Smooth muscle cell (in vitro differentiated cells): ENCODE measurements around the gene RBM43. TPM values are rescaled to one million over a fixed set of nuclear protein-coding genes. Genes with fewer than 3 reads are reported as not detected.

Experiments used
- DNase-seq: peaks from one replicate; lab custom pipeline; 2025; ENCODE audit not compliant: unreplicated experiment; lab: John Stamatoyannopoulos, UW
- H2AFZ ChIP-seq: fragments of 200-600 bp; sonication (generic); 2 replicates; pipeline ENCODE4 v1.6.0; 2016; ENCODE audit warnings: antibody characterized with exemption, low read depth, mild to moderate bottlenecking
- H3F3A ChIP-seq: fragments of 200-600 bp; sonication (generic); 2 replicates; pipeline ENCODE4 v1.6.0; 2017; ENCODE audit warnings: antibody characterized with exemption, low read depth
- H3K27ac ChIP-seq: fragments of 200-600 bp; sonication (generic); 2 replicates; pipeline ENCODE4 v1.5.1; 2016; ENCODE audit warnings: low read depth, mild to moderate bottlenecking
- H3K27me3 ChIP-seq: fragments of 200-600 bp; sonication (generic); 2 replicates; pipeline ENCODE4 v1.6.1; 2016; ENCODE audit warnings: low read depth, mild to moderate bottlenecking
- H3K36me3 ChIP-seq: fragments of 200-600 bp; sonication (generic); 2 replicates; pipeline ENCODE4 v1.5.1; 2016; ENCODE audit warnings: low read depth
- H3K4me1 ChIP-seq: fragments of 200-600 bp; sonication (generic); 2 replicates; pipeline ENCODE4 v1.5.1; 2016; ENCODE audit warnings: low read depth
- H3K4me2 ChIP-seq: fragments of 200-600 bp; sonication (generic); 2 replicates; pipeline ENCODE4 v1.6.0; 2016; ENCODE audit warnings: mild to moderate bottlenecking
- H3K4me3 ChIP-seq: fragments of 200-600 bp; sonication (generic); 2 replicates; pipeline ENCODE4 v1.5.1; 2016; ENCODE audit warnings: mild to moderate bottlenecking
- H3K79me2 ChIP-seq: fragments of 200-600 bp; sonication (generic); 2 replicates; pipeline ENCODE4 v1.6.0; 2016; ENCODE audit warnings: low read depth, mild to moderate bottlenecking
- H3K9ac ChIP-seq: fragments of 200-600 bp; sonication (generic); 2 replicates; pipeline ENCODE4 v1.6.0; 2016; ENCODE audit warnings: low read depth
- H3K9me3 ChIP-seq: fragments of 200-600 bp; sonication (generic); replicated peaks from 2 replicates; pipeline ENCODE4 v1.5.1; 2016; ENCODE audit warnings: low read depth
- H4K20me1 ChIP-seq: fragments of 200-600 bp; sonication (generic); 2 replicates; pipeline ENCODE4 v1.6.0; 2016; ENCODE audit warnings: low read depth
- CTCF ChIP-seq: fragments of 200-600 bp; sonication (generic); IDR thresholded peaks from 2 replicates; pipeline ENCODE4 v1.5.1; 2017; ENCODE audit warnings: borderline replicate concordance, mild to moderate bottlenecking, antibody characterized with exemption; ENCODE audit not compliant: insufficient read depth, poor library complexity, severe bottlenecking
- WGBS: methylation state at CpG from one replicate; pipeline ENCODE4 v1.1.7; 2016; ENCODE audit warnings: low lambda C conversion rate; 5-methylcytosine and 5-hydroxymethylcytosine counted together
- polyA plus RNA-seq: library from polyadenylated mRNA; unstranded; fragments of >200 nt; fragmentation: Nextera tagmentation; extraction: Ambion mirVana; gene quantifications from 2 replicates; pipeline ENCODE4 v1.2.1, GENCODE V29; 2016
- total RNA-seq: library from RNA; depleted of rRNA; stranded (reverse); fragments of >200 nt; gene quantifications from 2 replicates; pipeline ENCODE4 v1.2.3, GENCODE V29; 2014

RBM43 gene
- total and polyA plus RNA-seq, 2 experiments from 2014 or later: 0.47 to 4.2 TPM

DNA sequence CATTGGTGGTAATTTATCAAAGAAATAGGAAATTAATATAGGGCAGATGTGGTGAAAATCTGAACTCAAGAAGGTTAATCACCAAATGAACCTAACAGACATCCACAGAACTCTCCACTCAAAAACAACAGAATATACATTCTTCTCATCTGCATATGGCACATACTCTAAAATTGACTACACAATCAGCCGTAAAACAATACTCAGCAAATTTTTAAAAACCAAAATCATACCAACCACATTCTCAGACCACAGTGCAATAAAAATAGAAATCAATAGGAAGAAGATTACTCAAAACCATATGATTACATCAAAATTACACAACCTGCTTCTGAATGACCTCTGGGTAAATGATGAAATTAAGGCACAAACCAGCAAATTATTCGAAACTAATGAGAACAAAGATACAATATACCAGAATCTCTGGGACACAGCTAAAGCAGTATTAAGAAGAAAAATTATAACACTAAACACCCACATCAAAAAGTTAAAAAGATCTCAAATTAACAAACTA is 31.0 kb downstream of the RBM43 start:
- Histone ChIP-seq H3K4me1 (no peaks in the 10 kb centered on the region), H3K9ac (no peak overlapping the region), H2AFZ (no peak overlapping the region), H3K4me3 (no peak overlapping the region), H3K9me3 (peaks cover 6% of the 10 kb centered on the region), H3K27me3 (no peaks in the 10 kb centered on the region), H3K4me2 (no peak overlapping the region), H3K27ac (no peak overlapping the region), H3K79me2 (no peaks in the 10 kb centered on the region), H3F3A (no peaks in the 10 kb centered on the region), H3K36me3 (no peaks in the 10 kb centered on the region), H4K20me1 (no peaks in the 10 kb centered on the region)
- TF ChIP-seq CTCF: no peak
- WGBS: 95% methylated on average over 2 of the region's 2 CpGs
- DNase-seq: no peak

- H3K36me3 ChIP-seq: no peaks in the 10 kb centered on the region
- DNase-seq: no peak
- no peak overlapping the region for H3K27ac ChIP-seq
- no peaks in the 10 kb centered on the region for H3K27me3 ChIP-seq
- H4K20me1 ChIP-seq: no peaks in the 10 kb centered on the region
- H3K4me3 ChIP-seq: no peak overlapping the region
- no peak overlapping the region for H3K4me2 ChIP-seq
- H3F3A ChIP-seq: no peaks in the 10 kb centered on the region
- TF ChIP-seq CTCF: no peak
- no peak overlapping the region for H3K9ac ChIP-seq
- H3K79me2 ChIP-seq: no peaks in the 10 kb centered on the region
- H3K4me1 ChIP-seq: no peaks in the 10 kb centered on the region
- H2AFZ ChIP-seq: no peak overlapping the region
- H3K9me3 ChIP-seq: peaks cover 6% of the 10 kb centered on the region
Measured at GRCh38 chr2:151228847-151229512, 32.7 kb downstream of the RBM43 start.

GRCh38 chr2:151217343-151217742 is 44.3 kb downstream of the RBM43 start:
- no peaks in the 10 kb centered on the region for H3F3A ChIP-seq
- no peaks in the 10 kb centered on the region for H3K36me3 ChIP-seq
- no peak overlapping the region for H3K4me2 ChIP-seq
- DNase-seq: no peak
- H3K27me3 ChIP-seq: no peaks in the 10 kb centered on the region
- no peak for TF ChIP-seq CTCF
- no peaks in the 10 kb centered on the region for H3K4me1 ChIP-seq
- H2AFZ ChIP-seq: no peak overlapping the region
- H3K27ac ChIP-seq: no peak overlapping the region
- WGBS: 81% methylated on average over 3 of the region's 3 CpGs
- no peaks in the 10 kb centered on the region for H3K79me2 ChIP-seq
- no peak overlapping the region for H3K9ac ChIP-seq
- no peaks in the 10 kb centered on the region for H3K9me3 ChIP-seq
- H3K4me3 ChIP-seq: no peak overlapping the region
- no peaks in the 10 kb centered on the region for H4K20me1 ChIP-seq

DNA sequence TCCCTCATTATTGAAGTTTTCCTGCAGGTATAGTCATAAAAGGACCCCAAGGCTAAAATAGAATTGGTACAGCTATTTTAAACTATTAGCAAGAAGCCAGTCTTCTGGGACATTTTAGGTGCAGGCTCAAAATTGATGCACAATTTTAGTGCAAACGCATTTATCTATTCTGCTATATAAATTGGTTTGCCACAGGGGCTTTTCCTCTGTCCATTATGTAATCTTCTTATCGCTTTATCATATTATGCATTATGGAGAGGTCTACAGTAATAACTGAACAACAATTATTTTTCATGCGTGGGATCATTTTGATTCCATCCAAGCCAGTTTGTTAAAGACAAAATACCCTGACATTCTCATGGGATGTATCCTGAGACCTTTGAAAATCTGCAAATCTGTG is 54.6 kb downstream of the RBM43 start:
- H3K27me3 ChIP-seq: no peaks in the 10 kb centered on the region
- TF ChIP-seq CTCF: no peak
- H4K20me1 ChIP-seq: no peaks in the 10 kb centered on the region
- DNase-seq: no peak
- 92% methylated on average over 3 of the region's 3 CpGs for WGBS
- H3F3A ChIP-seq: no peaks in the 10 kb centered on the region
- no peaks in the 10 kb centered on the region for H3K79me2 ChIP-seq
- H3K4me2 ChIP-seq: no peak overlapping the region
- H3K9me3 ChIP-seq: no peaks in the 10 kb centered on the region
- H3K4me3 ChIP-seq: no peak overlapping the region
- H2AFZ ChIP-seq: no peak overlapping the region
- peaks cover 10% of the 10 kb centered on the region for H3K4me1 ChIP-seq
- no peak overlapping the region for H3K27ac ChIP-seq
- no peak overlapping the region for H3K9ac ChIP-seq
- no peaks in the 10 kb centered on the region for H3K36me3 ChIP-seq
